ENCODE results near the gene APEX1. TPM values are rescaled to one million over a fixed set of nuclear protein-coding genes. Genes with fewer than 3 reads are reported as not detected.

Gene APEX1
- total and polyA plus RNA-seq, 2 of the 8 experiments (the other 6 are each of a cell fraction or from before 2014, with no cell fraction given): 384 to 700 TPM

- POLR2A ChIA-PET (ENCODE audit: partially characterized antibody): interaction anchor here (0.8 to 3.7 kb wide), 8 partner anchors 12 to 143 kb away, joined by 3 to 31 read pairs (median 4); partner anchors contain the start of genes APEX1, OSGEP, PARP2 and PNP
- peak in 2 of 3 experiments; percentile 30 to 38; a peak in 3 of 4 replicates for TF ChIP-seq CTCF (IDR thresholded peaks at IDR 0.05; ENCODE audit: control extremely low read depth in 1 of 3, insufficient read depth in 1 of 3, low read depth in 1 of 3, low read length in 3 of 3)
These were observed 32.3 kb downstream of the APEX1 start for GRCh38 chr14:20487396-20487725.

More at GRCh38 chr14:20487396-20487725, 32.3 kb downstream of the APEX1 start:
- Histone ChIP-seq H2BK120ac (replicated peaks; ENCODE audit: low read depth, low read length) (no peak overlapping the region), H4K8ac (ENCODE audit: extremely low read depth, insufficient read depth, low read length) (no peak overlapping the region), H3K27me3 (replicated peaks in 1 of 4; ENCODE audit: control insufficient read depth in 3 of 4, extremely low read depth in 1 of 4, insufficient read depth in 3 of 4, low read length in 3 of 4) (no peaks in the 10 kb centered on the region), H3K79me2 (ENCODE audit: control insufficient read depth in 1 of 2, insufficient read depth in 2 of 2, low read length in 2 of 2) (no peaks in the 10 kb centered on the region), H3K56ac (replicated peaks; ENCODE audit: insufficient read length, low read depth, low read length) (no peak overlapping the region), H3K27ac (ENCODE audit: low read depth, low read length) (no peak overlapping the region), H3K4me1 (replicated peaks in 1 of 4; ENCODE audit: control insufficient read depth in 3 of 4, insufficient read depth in 4 of 4, low read length in 3 of 4) (peaks cover 0 to 8% (median 3%) of the 10 kb centered on the region in 4 experiments; a peak in 2 of 7 replicates), H3K23me2 (ENCODE audit: low read depth, low read length) (peaks cover 2% of the 10 kb centered on the region; the same call in 1 of the 2 replicates), H4K5ac (ENCODE audit: insufficient read length, low read depth, low read length) (no peak overlapping the region), H3K23ac (ENCODE audit: insufficient read length) (no peak overlapping the region), H3K4me2 (ENCODE audit: insufficient read depth in 1 of 2, low read depth in 2 of 2, low read length in 2 of 2) (no peak overlapping the region), H2BK5ac (ENCODE audit: low read depth, low read length) (no peak overlapping the region), H2AFZ (ENCODE audit: low read length) (no peak overlapping the region), H3K4ac (replicated peaks; ENCODE audit: insufficient read length, low read depth, low read length) (no peak overlapping the region), H3K14ac (ENCODE audit: insufficient read length) (no peak overlapping the region), H3K79me1 (ENCODE audit: low read depth, low read length) (no peaks in the 10 kb centered on the region), H2BK20ac (ENCODE audit: low read length) (0 out of 2 replicates have a peak overlapping the region, but pooled peaks have one; percentile 16), H4K91ac (replicated peaks; ENCODE audit: insufficient read length, low read length) (no peak overlapping the region), H3K9ac (replicated peaks in 1 of 4; ENCODE audit: extremely low read depth in 1 of 4, low read depth in 3 of 4, low read length in 3 of 4) (no peak overlapping the region), H3K36me3 (ENCODE audit: control insufficient read depth in 2 of 4, insufficient read depth in 4 of 4, low read length in 3 of 4) (no peaks in the 10 kb centered on the region), H3K9me3 (ENCODE audit: insufficient read depth in 2 of 2, low read depth in 1 of 2, low read length in 1 of 2) (no peaks in the 10 kb centered on the region), H2AK5ac (ENCODE audit: low read depth, low read length) (no peak overlapping the region), H3K4me3 (ENCODE audit: extremely low read depth in 1 of 4, insufficient read depth in 2 of 4, low read depth in 3 of 4, low read length in 4 of 4) (no peak overlapping the region), H2BK15ac (ENCODE audit: low read length) (no peak overlapping the region), H2BK12ac (ENCODE audit: low read depth, low read length) (no peak overlapping the region), H3K18ac (ENCODE audit: extremely low read depth, low read length) (no peak overlapping the region), H4K20me1 (replicated peaks in 1 of 2; ENCODE audit: control insufficient read depth in 1 of 2, insufficient read depth in 2 of 2, low read length in 2 of 2) (no peaks in the 10 kb centered on the region)
- FAIRE-seq (no peak), DNase-seq (ENCODE audit: low read depth in 1 of 2, low spot score in 2 of 2) (no peak)
- CTCF ChIA-PET (ENCODE audit: partially characterized antibody): interaction anchor here (1.0 to 7.5 kb wide), 14 partner anchors 10 to 125 kb away, joined by 3 to 114 read pairs (median 6); partner anchors contain the start of gene RNASE12
